GM23248 (cell line): ENCODE data around the gene PIP5K1C.

ENCODE experiments used
- EZH2 ChIP-seq: fragments of 200-600 bp; sonication (generic); IDR thresholded peaks from 2 replicates; pipeline ENCODE4 v1.6.1; 2018; ENCODE audit warnings: antibody characterized with exemption, mild to moderate bottlenecking; ENCODE audit not compliant: insufficient read depth, poor library complexity, severe bottlenecking
- EZH2phosphoT487 ChIP-seq: fragments of 200-600 bp; sonication (generic); IDR thresholded peaks from 2 replicates; pipeline ENCODE4 v1.6.1; 2018; ENCODE audit warnings: antibody characterized with exemption, moderate library complexity, mild to moderate bottlenecking, low read depth; ENCODE audit not compliant: insufficient read depth

- TF ChIP-seq EZH2phosphoT487: no peak
- no peak for TF ChIP-seq EZH2
These were observed 20.7 kb downstream of the PIP5K1C start for GRCh38 chr19:3679581-3679980.
